NCI-H1105 treated with DMSO at 0.1 percent for 48 hours (cell line): ENCODE results near the gene MT1M.
"Not testable (repeated sequence)": the region's sequence is repeated elsewhere in the genome, so short reads cannot be mapped to it uniquely, and the experiment has no call there.

Experiments used
- DNase-seq: peaks from one replicate; lab custom pipeline; 2025; lab: John Stamatoyannopoulos, UW

Gene MT1M

GRCh38 chr16:56608876-56609462 is 23.5 kb upstream of the MT1M start:
- DNase-seq = peak; percentile 51

GRCh38 chr16:56609463-56609921 is 23.0 kb upstream of the MT1M start:
- peak; percentile 70 for DNase-seq

- no peak for DNase-seq
These were observed 22.3 kb upstream of the MT1M start for GRCh38 chr16:56610017-56610608.

GRCh38 chr16:56610609-56611111 is 21.8 kb upstream of the MT1M start:
- DNase-seq = no peak

- DNase-seq = no peak
These were observed 21.1 kb upstream of the MT1M start for GRCh38 chr16:56611281-56611833.

- no peak for DNase-seq
These were observed 18.8 kb upstream of the MT1M start for GRCh38 chr16:56613706-56614105.

GRCh38 chr16:56614549-56614991 is 17.9 kb upstream of the MT1M start:
- DNase-seq = no peak

- DNase-seq = no peak
These were observed 17.1 kb upstream of the MT1M start for GRCh38 chr16:56615353-56615752.

- DNase-seq = no peak
These were observed 15.7 kb upstream of the MT1M start for GRCh38 chr16:56616608-56617211.

GRCh38 chr16:56617212-56618085 is 15.0 kb upstream of the MT1M start:
- DNase-seq = no peak

DNA sequence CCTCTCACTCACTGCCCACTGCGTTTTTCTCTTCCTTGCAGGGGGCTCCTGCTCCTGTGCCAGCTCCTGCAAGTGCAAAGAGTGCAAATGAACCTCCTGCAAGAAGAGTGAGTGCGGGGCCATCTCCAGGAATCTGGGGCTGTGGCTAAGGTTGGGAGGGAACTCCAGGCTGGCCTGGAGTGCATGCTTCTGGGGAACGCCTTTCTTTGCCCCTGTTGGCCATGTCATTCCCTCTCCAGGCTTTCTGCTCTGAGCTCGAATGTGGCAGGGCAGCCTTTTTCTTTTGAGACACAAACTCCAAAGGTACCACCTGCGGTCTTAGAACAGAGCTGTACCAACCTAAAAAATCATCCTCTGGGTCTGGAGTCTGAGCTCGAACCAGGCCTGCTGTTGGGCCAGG is 14.3 kb upstream of the MT1M start:
- DNase-seq = no peak

GRCh38 chr16:56620339-56620897 is 12.0 kb upstream of the MT1M start:
- no peak for DNase-seq

DNA sequence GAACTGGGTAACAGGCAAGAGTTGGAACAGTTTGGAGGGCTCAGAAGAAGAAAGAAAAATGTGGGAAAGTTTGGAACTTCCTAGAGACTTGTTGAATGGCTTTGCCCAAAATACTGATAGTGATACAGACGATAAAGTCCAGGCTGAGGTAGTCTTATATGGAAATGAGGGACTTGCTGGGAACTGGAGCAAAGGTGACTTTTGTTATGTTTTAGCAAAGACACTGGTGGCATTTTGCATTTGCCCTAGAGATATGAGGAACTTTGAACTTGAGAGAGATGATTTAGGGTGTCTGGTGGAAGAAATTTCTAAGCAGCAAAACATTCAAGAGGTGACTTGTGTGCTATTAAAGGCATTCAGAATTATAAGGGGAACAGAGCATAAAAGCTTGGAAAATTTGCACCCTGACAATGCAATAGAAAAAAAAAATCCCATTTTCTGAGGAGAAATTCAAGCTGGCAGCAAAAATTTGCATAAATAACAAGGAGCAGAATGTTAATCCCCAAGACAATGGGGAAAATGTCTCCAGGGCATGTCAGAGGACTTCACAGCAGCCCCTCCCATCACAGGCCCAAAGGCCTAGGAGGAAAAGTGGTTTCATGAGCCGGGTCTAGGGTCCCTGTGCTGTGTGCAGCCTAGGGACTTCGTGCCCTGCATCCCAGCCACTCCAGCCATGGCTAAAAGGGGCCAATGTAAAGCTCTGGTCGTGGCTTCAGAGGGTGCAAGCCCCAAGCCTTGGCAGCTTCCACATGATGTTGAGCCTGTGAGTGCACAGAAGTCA is 10.6 kb upstream of the MT1M start:
- DNase-seq = not testable (repeated sequence)

DNA sequence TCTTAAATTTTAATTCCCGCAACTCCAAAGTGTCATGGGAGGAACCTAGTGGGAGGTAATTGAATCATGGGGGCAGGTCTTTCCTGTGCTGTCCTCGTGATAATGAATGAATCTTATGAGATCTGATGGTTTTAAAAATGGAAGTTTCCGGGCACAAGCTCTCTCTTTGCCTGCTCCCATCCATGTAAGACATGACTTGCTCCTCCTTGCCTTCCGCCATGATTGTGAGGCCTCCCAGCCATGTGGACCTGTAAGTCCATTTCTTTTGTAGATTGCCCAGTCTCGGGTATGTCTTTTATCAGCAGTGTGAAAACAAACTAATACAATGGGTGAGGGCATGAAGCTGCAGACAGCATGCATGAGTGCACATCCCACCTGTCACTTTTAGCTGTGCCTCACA is 9.3 kb upstream of the MT1M start:
- not testable (repeated sequence) for DNase-seq

DNA sequence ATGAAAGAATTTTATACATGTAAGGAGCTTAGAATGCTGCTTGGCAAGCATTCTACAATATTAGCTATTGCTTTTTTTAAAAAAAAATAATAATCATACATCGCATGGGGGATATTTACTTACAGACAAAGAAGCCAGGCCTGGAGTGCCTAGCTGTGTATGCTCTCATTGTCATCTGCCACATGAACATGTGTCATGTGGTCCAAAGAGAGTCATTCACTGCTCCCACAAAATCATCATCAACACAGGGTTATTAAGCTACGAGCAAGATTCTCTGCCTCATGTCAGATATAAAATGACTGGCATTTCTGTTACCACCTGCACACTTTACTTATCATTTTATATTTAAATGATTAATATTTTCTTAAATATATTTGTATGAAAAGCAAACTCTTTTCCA is 8.8 kb upstream of the MT1M start:
- no peak for DNase-seq

- no peak for DNase-seq
These were observed 7.1 kb upstream of the MT1M start, which contains the start of gene MT1E for GRCh38 chr16:56625140-56625942. Gene MT1E, plus strand, starts transcription at chr16:56625781. Its CDS starts 71 bp downstream, at chr16:56625852.

DNA sequence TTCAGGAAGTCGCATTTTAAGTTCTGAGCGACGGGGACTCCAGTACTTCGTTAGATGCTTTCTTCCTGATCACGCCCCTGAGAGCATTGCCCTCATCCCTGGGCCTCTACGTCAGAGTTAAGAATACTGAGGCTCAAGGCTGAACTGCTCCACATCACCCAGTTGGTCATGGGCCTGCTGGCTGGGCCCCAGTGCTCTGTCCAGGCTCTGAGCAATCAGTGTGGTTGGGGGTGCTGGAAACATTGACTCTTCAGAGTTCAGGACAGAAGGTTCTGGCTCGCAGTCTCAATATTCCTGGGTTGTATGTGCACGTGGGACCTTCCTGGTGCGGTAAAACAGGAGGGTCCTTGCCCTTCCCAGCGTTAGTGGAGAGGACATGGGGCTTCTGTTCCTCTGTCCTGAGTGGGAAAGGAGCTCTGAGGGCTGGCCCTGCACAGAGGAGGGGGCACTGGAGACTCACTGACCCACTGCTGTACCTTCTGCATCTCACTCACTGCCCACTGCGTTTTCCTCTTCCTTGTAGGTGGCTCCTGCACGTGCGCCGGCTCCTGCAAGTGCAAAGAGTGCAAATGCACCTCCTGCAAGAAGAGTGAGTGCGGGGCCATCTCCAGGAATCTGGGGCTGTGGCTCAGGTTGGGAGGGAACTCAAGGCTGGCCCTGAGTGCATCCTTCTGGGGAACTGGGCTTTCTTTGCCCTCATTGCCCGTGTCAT is 6.4 kb upstream of the MT1M start:
- no peak for DNase-seq

GRCh38 chr16:56626685-56627084 is 5.8 kb upstream of the MT1M start:
- DNase-seq = no peak
